Measurements from ENCODE around the gene ARHGAP23.

The ARHGAP23 gene

GRCh38 chr17:38442548-38442947 is 14.3 kb downstream of the ARHGAP23 start:
- DNase-seq = no peak

- no peak for DNase-seq
These were observed 15.2 kb downstream of the ARHGAP23 start for GRCh38 chr17:38443356-38444031.

- DNase-seq = peak; percentile 66
These were observed 15.9 kb downstream of the ARHGAP23 start for GRCh38 chr17:38444151-38444550.

GRCh38 chr17:38447502-38448085 is 19.3 kb downstream of the ARHGAP23 start:
- DNase-seq = no peak

- no peak for DNase-seq
These were observed 20.0 kb downstream of the ARHGAP23 start for GRCh38 chr17:38448208-38448771.

- no peak for DNase-seq
These were observed 21.1 kb downstream of the ARHGAP23 start for GRCh38 chr17:38449364-38449763.

GRCh38 chr17:38450557-38451029 is 22.3 kb downstream of the ARHGAP23 start:
- DNase-seq = no peak

GRCh38 chr17:38451030-38451839 is 23.0 kb downstream of the ARHGAP23 start:
- no peak for DNase-seq

GRCh38 chr17:38451840-38452529 is 23.7 kb downstream of the ARHGAP23 start:
- no peak for DNase-seq

- DNase-seq = no peak
These were observed 24.5 kb downstream of the ARHGAP23 start for GRCh38 chr17:38452719-38453118.

- DNase-seq = no peak
These were observed 25.7 kb downstream of the ARHGAP23 start for GRCh38 chr17:38453951-38454421.

GRCh38 chr17:38454532-38454931 is 26.3 kb downstream of the ARHGAP23 start:
- DNase-seq = no peak

- DNase-seq = no peak
These were observed 27.1 kb downstream of the ARHGAP23 start for GRCh38 chr17:38455288-38455915.

- DNase-seq = no peak
These were observed 28.0 kb downstream of the ARHGAP23 start for GRCh38 chr17:38456031-38456815.

GRCh38 chr17:38457577-38458371 is 29.5 kb downstream of the ARHGAP23 start:
- no peak for DNase-seq

GRCh38 chr17:38458521-38458920 is 30.3 kb downstream of the ARHGAP23 start:
- DNase-seq = no peak

- DNase-seq = no peak
These were observed 31.3 kb downstream of the ARHGAP23 start for GRCh38 chr17:38459567-38459966.

GRCh38 chr17:38460082-38460715 is 31.9 kb downstream of the ARHGAP23 start:
- no peak for DNase-seq

- DNase-seq = no peak
These were observed 32.7 kb downstream of the ARHGAP23 start for GRCh38 chr17:38460716-38461630.
